A549 (cell line): Measurements from ENCODE around the gene CPLANE2. TPM values are rescaled to one million over a fixed set of nuclear protein-coding genes. Genes with fewer than 3 reads are reported as not detected.

Experiments
- ATAC-seq, 2 experiments: fragments of 200-7000 bp in 1 of 2; fragments of >200 bp in 1 of 2; cut with Nextera tagmentation in 1 of 2; cut with Tn5 transposase in 1 of 2; 3 replicates each; pipeline versions ENCODE4 v1.8.0 to v1.9.1; 2018 to 2020; ENCODE audit warnings: mild to moderate bottlenecking in 1 of 2, moderate library complexity in 1 of 2
- CTCF ChIA-PET: fragments of 300-600 bp; sonication (Branson Sonifier 250); formaldehyde crosslinking; extraction: SDS; loops from one replicate; lab custom pipeline; 2021; ENCODE audit warnings: antibody characterized with exemption, inconsistent platforms; lab: Yijun Ruan, JAX
- POLR2A ChIA-PET: fragments of 350-600 bp; formaldehyde crosslinking; extraction: SDS; loops from one replicate; lab custom pipeline; 2021; ENCODE audit warnings: antibody characterized with exemption, inconsistent platforms; lab: Yijun Ruan, JAX
- DNase-seq, 2 experiments: peaks; one replicate each; pipeline versions ENCODE4 v3.0.0 to v3.0.0-alpha.2; 2011 to 2016; ENCODE audit warnings: low read depth in 1 of 2, low spot score in 1 of 2
- FAIRE-seq: peaks from 2 replicates; lab custom pipeline; 2011; peaks lifted over from hg19 to GRCh38; lab: Jason Lieb, UNC
- H3K27ac ChIP-seq, 2 experiments: fragments of >200 bp; sonication (Bioruptor Twin); formaldehyde crosslinking; 3 replicates each; pipeline ENCODE4 v1.5.1; 2016 to 2017
- H3K4me1 ChIP-seq: fragments of >200 bp; sonication (Bioruptor Twin); formaldehyde crosslinking; 3 replicates; pipeline ENCODE4 v1.6.1; 2016
- H3K4me2 ChIP-seq: fragments of >200 bp; sonication (Bioruptor Twin); formaldehyde crosslinking; 3 replicates; pipeline ENCODE4 v1.6.1; 2016
- H3K4me3 ChIP-seq: fragments of >200 bp; sonication (Bioruptor Twin); formaldehyde crosslinking; 3 replicates; pipeline ENCODE4 v1.5.1; 2016
- H3K9me3 ChIP-seq: fragments of >200 bp; sonication (Bioruptor Twin); formaldehyde crosslinking; 3 replicates; pipeline ENCODE4 v1.6.1; 2016
- CHD4 ChIP-seq: fragments of 200-600 bp; sonication (generic); IDR thresholded peaks from 2 replicates; pipeline ENCODE4 v1.6.1; 2016; ENCODE audit warnings: antibody characterized with exemption, mild to moderate bottlenecking, borderline replicate concordance
- EHMT2 ChIP-seq: fragments of 200-600 bp; sonication (generic); IDR thresholded peaks from 2 replicates; pipeline ENCODE4 v1.6.1; 2016; ENCODE audit warnings: antibody characterized with exemption, low read depth, mild to moderate bottlenecking, moderate library complexity
- EP300 ChIP-seq, 2 experiments: fragments of >200 bp; sonication (Bioruptor Twin); formaldehyde crosslinking; IDR thresholded peaks; 2 replicates in 1 of 2; 3 replicates in 1 of 2; pipeline ENCODE4 v1.6.1; 2016 to 2017
- ESRRA ChIP-seq: fragments of 150-350 bp; IDR thresholded peaks from 2 replicates; pipeline ENCODE4 v1.6.1; 2014; ENCODE audit warnings: mild to moderate bottlenecking, low read length, borderline replicate concordance
- GATA3 ChIP-seq: IDR thresholded peaks from 2 replicates; pipeline ENCODE4 v1.6.1; 2012; ENCODE audit warnings: borderline replicate concordance
- HES2 ChIP-seq: fragments of >200 bp; sonication (Bioruptor Twin); formaldehyde crosslinking; IDR thresholded peaks from 2 replicates; pipeline ENCODE4 v1.6.1; 2016
- HMGXB4 ChIP-seq: fragments of 250-450 bp; sonication (Bioruptor Pico); IDR thresholded peaks from 2 replicates; pipeline ENCODE4 v1.5.0; 2021; ENCODE audit warnings: mild to moderate bottlenecking, moderate library complexity, borderline replicate concordance
- HOXB5 ChIP-seq: fragments of 250-450 bp; sonication (Bioruptor Pico); IDR thresholded peaks from 2 replicates; pipeline ENCODE4 v1.5.0; 2020; ENCODE audit warnings: mild to moderate bottlenecking, moderate library complexity
- JUNB ChIP-seq: fragments of >200 bp; sonication (Bioruptor Twin); formaldehyde crosslinking; IDR thresholded peaks from 2 replicates; pipeline ENCODE4 v1.6.1; 2016
- KDM1A ChIP-seq: fragments of 200-600 bp; sonication (generic); IDR thresholded peaks from 2 replicates; pipeline ENCODE4 v1.6.1; 2016; ENCODE audit warnings: low read depth, mild to moderate bottlenecking
- MAFK ChIP-seq: fragments of 450-650 bp; IDR thresholded peaks from 2 replicates; pipeline ENCODE4 v1.6.1; 2014; ENCODE audit not compliant: partially characterized antibody
- MAX ChIP-seq: IDR thresholded peaks from 2 replicates; pipeline ENCODE4 v1.6.1; 2012
- NFE2L2 ChIP-seq: fragments of 150-350 bp; conservative IDR thresholded peaks from 2 replicates; pipeline ENCODE4 v1.6.1; 2014; ENCODE audit warnings: low read length
- NPAS2 ChIP-seq: fragments of 250-450 bp; sonication (Bioruptor Pico); IDR thresholded peaks from 2 replicates; pipeline ENCODE4 v1.8.0; 2022; ENCODE audit warnings: mild to moderate bottlenecking, moderate library complexity, borderline replicate concordance
- POLR2A ChIP-seq: IDR thresholded peaks from 2 replicates; pipeline ENCODE4 v1.6.1; 2012; ENCODE audit warnings: mild to moderate bottlenecking, low read length
- POLR2AphosphoS2 ChIP-seq: conservative IDR thresholded peaks from 2 replicates; pipeline ENCODE4 v1.6.1; 2012; ENCODE audit warnings: low read length, improper control_type of control experiment, inconsistent platforms
- RARB ChIP-seq: fragments of 250-450 bp; sonication (Bioruptor Pico); IDR thresholded peaks from 2 replicates; pipeline ENCODE4 v1.8.0; 2021; ENCODE audit warnings: mild to moderate bottlenecking, moderate library complexity
- RFX5 ChIP-seq: fragments of 450-650 bp; IDR thresholded peaks from 2 replicates; pipeline ENCODE4 v1.7.1; 2014; ENCODE audit warnings: antibody characterized with exemption, mild to moderate bottlenecking, moderate library complexity
- RNF2 ChIP-seq: fragments of 200-600 bp; sonication (generic); IDR thresholded peaks from 2 replicates; pipeline ENCODE4 v1.6.1; 2016; ENCODE audit warnings: low read depth, mild to moderate bottlenecking, antibody characterized with exemption, moderate library complexity, borderline replicate concordance
- SMC3 ChIP-seq: fragments of >200 bp; sonication (Bioruptor Twin); formaldehyde crosslinking; IDR thresholded peaks from 3 replicates; pipeline ENCODE4 v1.6.1; 2018; ENCODE audit warnings: inconsistent platforms
- WGBS: methylation state at CpG from one replicate; pipeline ENCODE4 v1.1.6; 2017; ENCODE audit errors: missing lambda C conversion rate; 5-methylcytosine and 5-hydroxymethylcytosine counted together
- polyA plus RNA-seq, 4 experiments: library from polyadenylated mRNA; depleted of rRNA in 3 of 4; stranded (reverse); fragments of >200 nt; fragmentation: RNase III in 1 of 4; extraction: RNeasy Plus Mini Kit Qiagen cat#74134 plus additional on column Dnase treatment in 1 of 4; gene quantifications; 2 replicates in 3 of 4; 3 replicates in 1 of 4; pipeline ENCODE4 v1.2.3, GENCODE V29; 2011 to 2017
- TF ChIP-seq, protein P1 (sequence below): fragments of 150-350 bp; IDR thresholded peaks from 2 replicates; pipeline ENCODE4 v1.6.1; 2014; ENCODE audit warnings: low read depth, mild to moderate bottlenecking, low read length

CPLANE2 gene
- polyA plus RNA-seq, 2 of the 4 experiments (the other 2 are of a cell fraction), result 2.4 to 3.7 TPM

GRCh38 chr1:16279186-16279585 lies 42.2 kb upstream of the CPLANE2 start (continued):
- TF ChIP-seq RNF2 (no peak), POLR2A (no peak), CHD4 (no peak)

DNA sequence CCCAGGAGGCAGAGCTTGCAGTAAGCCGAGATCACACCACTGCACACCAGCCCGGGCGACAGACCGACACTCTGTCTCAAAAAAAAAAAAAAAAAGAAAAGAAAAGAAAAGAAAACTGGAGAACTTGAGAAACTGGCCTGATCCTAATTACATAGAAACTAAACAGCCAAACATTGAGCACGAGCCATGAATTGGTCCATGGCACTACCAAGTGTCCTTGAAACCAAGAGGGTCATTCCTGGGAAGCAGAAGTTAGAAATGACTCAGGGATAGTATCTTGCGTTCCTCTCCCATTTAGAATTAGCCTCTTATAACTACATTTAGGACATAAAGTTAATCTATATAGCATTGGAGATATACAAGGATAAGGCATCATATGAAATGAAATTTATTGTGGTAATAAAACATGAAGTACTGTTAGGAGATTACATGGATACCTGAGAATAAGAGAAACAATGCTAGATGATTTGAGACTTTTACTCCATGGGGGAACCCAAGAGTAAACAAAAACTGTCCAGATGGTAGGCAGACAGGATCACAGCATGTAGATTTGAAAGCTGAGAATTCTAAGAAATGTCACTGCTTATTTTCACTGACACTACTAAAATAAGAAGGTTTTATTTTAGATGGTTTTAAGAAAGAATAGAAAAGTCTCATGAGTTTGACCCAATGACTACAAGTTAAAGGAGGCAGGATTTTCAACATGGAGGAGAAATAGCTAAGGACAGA lies 39.5 kb upstream of the CPLANE2 start:
- Histone ChIP-seq H3K27ac (no peak overlapping the region), H3K4me2 (no peak overlapping the region), H3K4me1 (no peaks in the 10 kb centered on the region), H3K9me3 (no peaks in the 10 kb centered on the region), H3K4me3 (no peak overlapping the region)
- POLR2A ChIA-PET, result no interaction called here
- FAIRE-seq (no peak), ATAC-seq (no peak), DNase-seq (no peak)
- 91% methylated on average over 6 of the region's 6 CpGs for WGBS
- no peak for TF ChIP-seq NPAS2 (CRISPR knock-in tag)
- TF ChIP-seq HOXB5 (CRISPR knock-in tag), result no peak
- TF ChIP-seq MAFK, result no peak
- TF ChIP-seq JUNB, result no peak
- TF ChIP-seq, protein P1, sequence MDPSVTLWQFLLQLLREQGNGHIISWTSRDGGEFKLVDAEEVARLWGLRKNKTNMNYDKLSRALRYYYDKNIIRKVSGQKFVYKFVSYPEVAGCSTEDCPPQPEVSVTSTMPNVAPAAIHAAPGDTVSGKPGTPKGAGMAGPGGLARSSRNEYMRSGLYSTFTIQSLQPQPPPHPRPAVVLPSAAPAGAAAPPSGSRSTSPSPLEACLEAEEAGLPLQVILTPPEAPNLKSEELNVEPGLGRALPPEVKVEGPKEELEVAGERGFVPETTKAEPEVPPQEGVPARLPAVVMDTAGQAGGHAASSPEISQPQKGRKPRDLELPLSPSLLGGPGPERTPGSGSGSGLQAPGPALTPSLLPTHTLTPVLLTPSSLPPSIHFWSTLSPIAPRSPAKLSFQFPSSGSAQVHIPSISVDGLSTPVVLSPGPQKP, result no peak
- no peak for TF ChIP-seq RARB
- no peak for TF ChIP-seq POLR2AphosphoS2
- CTCF ChIA-PET, result no interaction called here

GRCh38 chr1:16275591-16275990 lies 38.6 kb upstream of the CPLANE2 start:
- Histone ChIP-seq H3K4me3 (no peak overlapping the region), H3K27ac (no peak overlapping the region), H3K4me1 (no peaks in the 10 kb centered on the region), H3K4me2 (no peak overlapping the region), H3K9me3 (no peaks in the 10 kb centered on the region)
- ATAC-seq (no peak), DNase-seq (no peak), FAIRE-seq (no peak)
- no peak for TF ChIP-seq NFE2L2
- no peak for TF ChIP-seq EHMT2
- TF ChIP-seq POLR2A, result no peak
- no peak for TF ChIP-seq ESRRA
- TF ChIP-seq HES2, result no peak
- TF ChIP-seq MAX, result no peak
- TF ChIP-seq EP300 (IDR thresholded peaks at IDR 0.05), result no peak
- no peak for TF ChIP-seq GATA3
- TF ChIP-seq HMGXB4, result no peak
- no peak for TF ChIP-seq KDM1A
- TF ChIP-seq RFX5, result no peak
- TF ChIP-seq SMC3, result no peak
- ChIA-PET POLR2A (no interaction called here), CTCF (no interaction called here)
- WGBS, result 69% methylated on average over 7 of the region's 7 CpGs
